ENCODE results near the gene PKD1L1. TPM values are rescaled to one million over a fixed set of nuclear protein-coding genes. Genes with fewer than 3 reads are reported as not detected.

The PKD1L1 gene
- total RNA-seq, 1 experiment from 2014 or later, result 0.17 TPM

DNA sequence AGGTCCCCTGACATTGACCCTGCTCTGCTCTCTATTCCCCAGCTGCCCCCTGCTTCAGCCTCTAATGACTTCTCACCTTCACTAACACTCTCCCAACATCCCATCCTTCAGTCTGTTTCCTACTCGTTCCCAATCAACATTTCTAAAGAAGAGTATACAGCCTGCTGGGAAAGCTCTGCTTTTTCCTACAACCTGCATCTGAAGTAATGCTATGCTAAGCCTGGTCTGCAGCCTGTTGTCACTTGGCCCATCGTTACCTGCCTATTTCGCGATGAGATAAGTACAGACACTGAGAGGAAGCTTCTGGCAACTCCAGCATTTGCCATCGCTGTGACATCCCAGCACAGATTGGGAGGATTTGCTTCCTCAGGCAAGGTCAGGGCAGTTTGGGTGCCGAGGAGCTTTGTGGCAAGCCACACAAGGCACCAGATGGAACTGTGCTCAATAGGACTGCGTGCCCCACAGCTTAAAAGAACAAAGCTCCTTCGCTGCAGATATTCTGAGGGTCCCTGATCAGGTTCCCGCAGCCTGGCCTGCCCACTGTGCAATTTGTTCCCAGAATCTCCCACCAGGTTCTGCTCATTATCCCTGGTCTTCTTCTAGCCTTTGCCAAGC is 51.4 kb downstream of the PKD1L1 start:
- no CpG with 5 or more reads among the region's 9 CpGs for WGBS (ENCODE audit: extremely low coverage, insufficient read length, low lambda C conversion rate)
- no peak overlapping the region for H3K4me2 ChIP-seq (ENCODE audit: insufficient read depth, insufficient read length, low read length)
- H3K56ac ChIP-seq (ENCODE audit: insufficient read length, low read depth, low read length), result no peak overlapping the region

More for the DNA sequence above, 51.4 kb downstream of the PKD1L1 start:
- no peak for TF ChIP-seq CTCF (conservative IDR thresholded peaks at IDR 0.05)
- peaks cover 5% of the 10 kb centered on the region; the same call in 1 of the 2 replicates for H3K4me1 ChIP-seq (ENCODE audit: insufficient read depth, low read length)
- no peak overlapping the region for H2AFZ ChIP-seq (ENCODE audit: low read length)
- no peaks in the 10 kb centered on the region for H3K36me3 Mint-ChIP-seq (ENCODE audit: insufficient read depth in 1 of 3, low read depth in 3 of 3)
- peaks cover 13% of the 10 kb centered on the region for H3K27me3 Mint-ChIP-seq (ENCODE audit: low read depth)
- no peaks in the 10 kb centered on the region for H3K79me1 ChIP-seq (ENCODE audit: insufficient read depth, low read depth, low read length, poor library complexity, severe bottlenecking)
- no peak overlapping the region for H3K18ac ChIP-seq (ENCODE audit: insufficient read length, low read depth, low read length)
- H2BK120ac ChIP-seq (ENCODE audit: low read depth, low read length, poor library complexity, severe bottlenecking), result no peak overlapping the region
- H3K23me2 ChIP-seq (ENCODE audit: insufficient read length, low read depth, low read length, poor library complexity, severe bottlenecking), result no peaks in the 10 kb centered on the region
- H4K5ac ChIP-seq (ENCODE audit: insufficient read length, low read depth, low read length), result no peak overlapping the region
- no peak overlapping the region for H3K27ac ChIP-seq (ENCODE audit: insufficient read length, low read depth, low read length)
- H2BK15ac ChIP-seq (ENCODE audit: low read depth, low read length), result no peak overlapping the region
- no peak overlapping the region for H2AK5ac ChIP-seq (ENCODE audit: insufficient read length, low read length)
- peak overlapping the region in 1 of 3 experiments; percentile 56; a peak in 2 of 7 replicates for H3K27ac Mint-ChIP-seq
- peak overlapping the region; percentile 3 to 9; a peak in 2 of 5 replicates for H3K4me3 Mint-ChIP-seq
- no peak overlapping the region for H3K9ac ChIP-seq (ENCODE audit: extremely low read depth, insufficient read length, low read length)
- H3K9me3 ChIP-seq (ENCODE audit: control insufficient read depth, low read depth, low read length), result no peaks in the 10 kb centered on the region
- H3T11ph ChIP-seq (ENCODE audit: low read length), result no peak overlapping the region
- H2BK20ac ChIP-seq (ENCODE audit: low read depth, low read length, poor library complexity, severe bottlenecking), result no peak overlapping the region
- no peak overlapping the region for H4K8ac ChIP-seq (replicated peaks; ENCODE audit: insufficient read length, low read depth, low read length)
- no peaks in the 10 kb centered on the region; a peak in 1 of 5 replicates for H3K9me3 Mint-ChIP-seq
- peaks cover 3% of the 10 kb centered on the region for H4K20me1 ChIP-seq (ENCODE audit: control insufficient read depth, insufficient read depth, insufficient read length)
- no peak overlapping the region for H4K91ac ChIP-seq (ENCODE audit: insufficient read length, low read depth, low read length)
- no peak overlapping the region for H2BK5ac ChIP-seq (ENCODE audit: insufficient read length, low read length)
- H3K14ac ChIP-seq (ENCODE audit: insufficient read depth, low read length), result no peak overlapping the region
- H3K23ac ChIP-seq (ENCODE audit: insufficient read length, low read depth, low read length), result no peak overlapping the region
- no peak for DNase-seq
- H3K27me3 ChIP-seq (ENCODE audit: insufficient read depth, low read length), result no peaks in the 10 kb centered on the region
- H2BK12ac ChIP-seq (ENCODE audit: insufficient read length, low read depth, low read length), result no peak overlapping the region
- H3K4ac ChIP-seq (ENCODE audit: low read depth, low read length), result no peak overlapping the region
- no peaks in the 10 kb centered on the region for H3K79me2 ChIP-seq (ENCODE audit: insufficient read depth, low read length)
- peaks cover 30 to 33% of the 10 kb centered on the region in 2 experiments for H3K4me1 Mint-ChIP-seq
